ENCODE data around the gene TNS3.

The TNS3 gene

GRCh38 chr7:47507522-47507921 lies 74.4 kb downstream of the TNS3 start:
- H3K4me3 ChIP-seq (ENCODE audit: low read depth, low read length): no peak overlapping the region
- TF ChIP-seq, protein P1, sequence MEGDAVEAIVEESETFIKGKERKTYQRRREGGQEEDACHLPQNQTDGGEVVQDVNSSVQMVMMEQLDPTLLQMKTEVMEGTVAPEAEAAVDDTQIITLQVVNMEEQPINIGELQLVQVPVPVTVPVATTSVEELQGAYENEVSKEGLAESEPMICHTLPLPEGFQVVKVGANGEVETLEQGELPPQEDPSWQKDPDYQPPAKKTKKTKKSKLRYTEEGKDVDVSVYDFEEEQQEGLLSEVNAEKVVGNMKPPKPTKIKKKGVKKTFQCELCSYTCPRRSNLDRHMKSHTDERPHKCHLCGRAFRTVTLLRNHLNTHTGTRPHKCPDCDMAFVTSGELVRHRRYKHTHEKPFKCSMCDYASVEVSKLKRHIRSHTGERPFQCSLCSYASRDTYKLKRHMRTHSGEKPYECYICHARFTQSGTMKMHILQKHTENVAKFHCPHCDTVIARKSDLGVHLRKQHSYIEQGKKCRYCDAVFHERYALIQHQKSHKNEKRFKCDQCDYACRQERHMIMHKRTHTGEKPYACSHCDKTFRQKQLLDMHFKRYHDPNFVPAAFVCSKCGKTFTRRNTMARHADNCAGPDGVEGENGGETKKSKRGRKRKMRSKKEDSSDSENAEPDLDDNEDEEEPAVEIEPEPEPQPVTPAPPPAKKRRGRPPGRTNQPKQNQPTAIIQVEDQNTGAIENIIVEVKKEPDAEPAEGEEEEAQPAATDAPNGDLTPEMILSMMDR (IDR thresholded peaks at IDR 0.05; ENCODE audit: low read depth, low read length, missing control alignments): no peak
- DNase-seq (ENCODE audit: low read depth): no peak

GRCh38 chr7:47506382-47507339 lies 75.2 kb downstream of the TNS3 start:
- H3K4me3 ChIP-seq (ENCODE audit: low read depth, low read length): no peak overlapping the region
- no peak for DNase-seq (ENCODE audit: low read depth)
- TF ChIP-seq, protein P1 (IDR thresholded peaks at IDR 0.05; ENCODE audit: low read depth, low read length, missing control alignments): no peak

DNA sequence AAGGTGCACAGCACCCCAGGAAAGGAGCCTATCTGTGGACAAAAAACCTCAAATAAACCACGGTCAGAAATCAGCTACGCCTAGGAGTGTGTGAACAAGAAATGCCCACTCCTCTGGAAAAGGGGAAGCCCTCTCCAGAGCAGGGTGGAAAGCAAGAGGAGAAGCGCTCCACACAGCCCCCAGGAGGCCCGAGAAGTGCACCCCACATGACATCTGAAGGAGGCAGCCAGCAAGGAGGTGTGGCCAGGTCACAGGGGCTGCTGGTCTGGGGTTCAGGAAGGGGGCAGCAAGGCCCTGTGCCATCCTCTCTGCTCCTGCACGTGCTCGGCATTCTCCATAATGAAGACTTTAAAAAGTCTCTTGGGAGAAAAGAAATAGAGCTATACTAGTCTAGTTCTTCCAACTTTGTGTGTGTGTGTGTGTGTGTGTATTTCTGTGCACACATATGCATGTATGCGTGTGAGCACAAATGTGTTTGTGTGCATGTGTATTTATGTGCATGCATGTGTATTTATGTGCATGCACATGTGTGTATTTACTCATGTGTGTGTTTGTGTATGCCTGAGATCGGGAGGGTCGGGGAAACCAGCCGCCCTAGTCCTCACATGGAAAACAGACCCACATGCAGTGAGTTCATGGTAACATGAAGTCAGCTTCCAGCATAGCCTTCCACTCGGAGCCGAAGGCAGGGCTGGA lies 76.5 kb downstream of the TNS3 start:
- no peak overlapping the region for H3K4me3 ChIP-seq (ENCODE audit: low read depth, low read length)
- DNase-seq (ENCODE audit: low read depth): no peak
- TF ChIP-seq, protein P1 (IDR thresholded peaks at IDR 0.05; ENCODE audit: low read depth, low read length, missing control alignments): no peak

DNA sequence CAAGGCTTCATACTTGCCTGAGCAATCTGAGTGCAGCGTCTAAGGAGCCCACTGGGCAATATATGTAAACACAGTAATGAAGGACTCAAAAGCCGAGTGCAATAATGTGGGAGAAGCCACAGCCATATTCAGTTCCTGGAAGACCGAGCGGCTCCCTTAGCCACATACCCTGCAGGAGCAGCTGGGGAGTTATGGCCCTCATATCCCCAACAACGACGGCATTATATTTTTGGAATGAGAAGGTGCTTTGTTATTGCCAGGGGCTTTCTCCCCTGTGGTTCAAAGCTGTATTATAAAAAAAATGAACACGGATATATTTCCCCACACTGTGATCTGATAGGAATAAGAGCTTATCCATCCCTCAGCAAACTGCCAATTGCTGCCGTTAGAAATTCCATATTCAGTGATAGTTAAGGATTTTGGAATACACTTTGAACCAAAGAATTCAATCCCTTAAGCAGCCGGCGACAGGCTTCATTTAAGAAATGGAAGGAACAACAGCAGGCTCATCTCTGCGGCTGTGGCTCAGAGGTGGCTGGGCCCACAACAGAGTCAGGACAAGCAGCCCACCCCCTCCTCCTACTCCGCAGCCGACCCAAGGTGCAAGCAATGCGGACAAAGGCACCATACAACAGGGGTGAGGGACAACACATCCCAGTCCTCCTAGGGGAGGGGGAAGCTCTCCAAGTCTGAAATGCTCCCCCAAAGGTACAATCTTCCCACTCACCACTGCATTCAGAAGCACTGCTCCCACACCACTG lies 77.2 kb downstream of the TNS3 start:
- TF ChIP-seq, protein P1 (IDR thresholded peaks at IDR 0.05; ENCODE audit: low read depth, low read length, missing control alignments): no peak
- H3K4me3 ChIP-seq (ENCODE audit: low read depth, low read length): no peak overlapping the region
- DNase-seq (ENCODE audit: low read depth): no peak

- DNase-seq (ENCODE audit: low read depth): no peak
- TF ChIP-seq, protein P1 (IDR thresholded peaks at IDR 0.05; ENCODE audit: low read depth, low read length, missing control alignments): no peak
- H3K4me3 ChIP-seq (ENCODE audit: low read depth, low read length): no peak overlapping the region
Measured at GRCh38 chr7:47503281-47503680, 78.6 kb downstream of the TNS3 start.

DNA sequence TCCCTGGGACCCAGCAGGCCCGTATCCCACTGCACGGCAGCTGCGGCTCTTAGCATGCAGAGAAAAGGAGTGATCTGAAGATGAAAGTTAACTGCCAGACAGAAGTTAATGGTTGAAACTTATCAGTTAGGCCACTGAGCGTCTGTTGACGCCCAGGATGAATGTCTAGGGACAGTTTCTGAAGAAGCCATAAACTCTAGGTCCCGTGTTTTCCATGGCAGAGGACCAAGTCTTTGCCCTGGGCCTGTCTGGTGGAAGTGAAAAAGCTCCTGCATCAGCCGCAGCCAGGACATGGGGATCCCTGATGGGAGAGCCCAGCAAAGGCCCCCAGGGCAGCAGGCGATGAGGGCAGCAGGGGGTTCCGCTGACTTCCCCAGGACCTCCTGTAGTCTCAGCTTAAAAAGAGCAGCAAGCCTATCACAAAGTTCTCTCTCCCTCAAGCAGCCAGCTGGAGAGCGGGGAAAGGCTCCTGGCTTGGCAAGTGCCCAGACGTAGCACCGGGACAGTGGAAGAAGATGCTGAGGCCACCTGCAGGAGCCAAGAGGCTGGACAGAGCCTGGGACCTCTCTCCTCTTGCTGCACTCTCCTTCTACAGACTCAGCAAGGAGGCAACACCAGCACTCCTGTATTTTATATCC lies 79.6 kb downstream of the TNS3 start:
- no peak overlapping the region for H3K4me3 ChIP-seq (ENCODE audit: low read depth, low read length)
- no peak for DNase-seq (ENCODE audit: low read depth)
- TF ChIP-seq, protein P1 (IDR thresholded peaks at IDR 0.05; ENCODE audit: low read depth, low read length, missing control alignments): no peak
